K562 (cell line): Measurements from ENCODE around the gene PA2G4. TPM values are rescaled to one million over a fixed set of nuclear protein-coding genes. Genes with fewer than 3 reads are reported as not detected.

Experiments
- COPS2 ChIP-seq: fragments of 450-650 bp; conservative IDR thresholded peaks from 2 replicates; pipeline ENCODE4 v1.6.1; 2016; ENCODE audit warnings: mild to moderate bottlenecking, moderate library complexity
- MAFG ChIP-seq: fragments of 450-650 bp; conservative IDR thresholded peaks from 2 replicates; pipeline ENCODE4 v1.6.1; 2016; ENCODE audit warnings: missing genetic modification characterization, missing compliant biosample characterization
- NRF1 ChIP-seq, 2 experiments: fragments of 450-650 bp; IDR thresholded peaks in 1 of 2; conservative IDR thresholded peaks in 1 of 2; 2 replicates each; pipeline ENCODE4 v1.6.1; 2014; ENCODE audit warnings: mild to moderate bottlenecking in 2 of 2
- POLR2AphosphoS5 ChIP-seq: IDR thresholded peaks from 2 replicates; pipeline ENCODE4 v1.6.1; 2011; ENCODE audit warnings: mild to moderate bottlenecking, low read depth, low read length, moderate library complexity; ENCODE audit not compliant: control insufficient read depth, insufficient read depth
- SP1 ChIP-seq: sonication (generic); formaldehyde crosslinking; IDR thresholded peaks from 2 replicates; pipeline ENCODE4 v1.8.1; 2022; ENCODE audit warnings: mild to moderate bottlenecking, missing genetic modification reagents
- SPI1 ChIP-seq: IDR thresholded peaks from 2 replicates; pipeline ENCODE4 v1.6.1; 2011; ENCODE audit warnings: low read depth, low read length, control low read depth, borderline replicate concordance
- TEAD1 ChIP-seq, 2 experiments: fragments of 450-650 bp in 1 of 2; sonication (generic) in 1 of 2; formaldehyde crosslinking; IDR thresholded peaks; 2 replicates each; pipeline versions ENCODE4 v1.4.0 to v1.8.0; 2020 to 2022; ENCODE audit warnings: mild to moderate bottlenecking in 2 of 2, missing genetic modification reagents in 1 of 2
- TRIM28 ChIP-seq: fragments of 450-650 bp; IDR thresholded peaks from 2 replicates; pipeline ENCODE4 v1.6.1; 2017
- ZNF507 ChIP-seq: conservative IDR thresholded peaks from 2 replicates; pipeline ENCODE4 v1.6.1; 2017; ENCODE audit warnings: missing genetic modification characterization, missing compliant biosample characterization
- polyA plus RNA-seq, 8 experiments: library from polyadenylated mRNA; depleted of rRNA in 4 of 8; stranded (reverse) in 5 of 8; unstranded in 3 of 8; fragments of >200 nt; fragmentation: Nextera tagmentation in 2 of 8; fragmentation: Illumina TruSeq in 1 of 8; extraction: Ambion mirVana in 2 of 8; extraction: Trizol in 1 of 8; gene quantifications; 2 replicates each; pipeline versions ENCODE4 v1.2.1 to v1.2.3, GENCODE V29; 2011 to 2014; ENCODE audit warnings: inconsistent platforms in 1 of 8, missing spikeins in 1 of 8
- total RNA-seq, 7 experiments: library from RNA; depleted of rRNA in 6 of 7; stranded (reverse); fragments of >200 nt in 6 of 7; fragmentation: Illumina TruSeq in 2 of 7; extraction: Trizol in 2 of 7; gene quantifications; 2 replicates each; pipeline versions ENCODE4 v1.2.1 to v1.2.3, GENCODE V29; 2011 to 2021; ENCODE audit warnings: low replicate concordance in 1 of 7
- TF ChIP-seq, protein P1 (sequence below), 2 experiments: fragments of 450-650 bp; IDR thresholded peaks; 2 replicates each; pipeline ENCODE4 v1.6.1; 2016; ENCODE audit warnings: mild to moderate bottlenecking in 2 of 2, borderline replicate concordance in 1 of 2, low read depth in 1 of 2, moderate library complexity in 1 of 2
- TF ChIP-seq, protein P2 (sequence below): sonication (generic); formaldehyde crosslinking; IDR thresholded peaks from 2 replicates; pipeline ENCODE4 v1.8.0; 2022; ENCODE audit warnings: missing genetic modification reagents, mild to moderate bottlenecking, moderate library complexity, borderline replicate concordance
- TF ChIP-seq, protein P3 (sequence below), 2 experiments: fragments of 150-350 bp in 1 of 2; IDR thresholded peaks; 2 replicates each; pipeline ENCODE4 v1.6.1; 2012 to 2016; ENCODE audit warnings: low read depth in 2 of 2, low read length in 2 of 2, mild to moderate bottlenecking in 1 of 2, moderate library complexity in 1 of 2
- TF ChIP-seq, protein P4 (sequence below): fragments of 450-650 bp; IDR thresholded peaks from 2 replicates; pipeline ENCODE4 v1.6.1; 2016; ENCODE audit warnings: missing biosample characterization, missing genetic modification characterization

Gene PA2G4
- total and polyA plus RNA-seq, 9 of the 15 experiments (the other 6 are each of a cell fraction or from before 2014, with no cell fraction given) = 230 to 925 (median 638) TPM

DNA sequence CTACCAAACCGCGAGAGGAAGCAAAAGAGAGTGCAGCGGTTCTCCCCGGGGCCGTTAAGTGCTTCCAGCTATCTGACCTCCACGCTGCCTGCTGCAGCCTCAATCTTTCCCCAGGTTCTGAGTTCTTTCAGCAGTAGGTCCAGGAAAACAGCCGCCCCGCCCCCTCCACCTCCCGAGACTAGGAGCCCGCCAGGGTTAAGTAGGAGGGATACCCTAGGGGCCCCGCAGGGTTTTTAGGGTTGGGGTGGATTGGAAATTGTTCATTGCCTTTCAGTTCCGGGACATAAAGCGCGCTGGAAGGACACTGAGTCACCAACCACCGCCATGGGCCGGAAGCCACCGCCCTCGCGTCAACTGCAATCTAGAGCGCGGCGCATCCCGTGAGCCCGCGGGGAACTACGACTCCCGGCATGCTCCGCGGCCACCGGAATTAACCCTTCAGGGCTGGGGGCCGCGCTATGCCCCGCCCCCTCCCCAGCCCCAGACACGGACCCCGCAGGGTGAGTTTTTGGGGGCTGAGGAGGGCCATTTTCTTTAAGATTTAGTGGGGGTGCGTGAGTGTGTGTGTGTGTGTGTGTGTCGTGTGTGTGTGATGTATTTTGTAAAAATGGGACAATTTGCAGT lies 47.9 kb downstream of the PA2G4 start, which contains the start of gene MYL6B (continued):
- TF ChIP-seq MAFG (tag) = 0 out of 2 replicates have a peak, but pooled peaks have one; percentile 0
- TF ChIP-seq, protein P1, sequence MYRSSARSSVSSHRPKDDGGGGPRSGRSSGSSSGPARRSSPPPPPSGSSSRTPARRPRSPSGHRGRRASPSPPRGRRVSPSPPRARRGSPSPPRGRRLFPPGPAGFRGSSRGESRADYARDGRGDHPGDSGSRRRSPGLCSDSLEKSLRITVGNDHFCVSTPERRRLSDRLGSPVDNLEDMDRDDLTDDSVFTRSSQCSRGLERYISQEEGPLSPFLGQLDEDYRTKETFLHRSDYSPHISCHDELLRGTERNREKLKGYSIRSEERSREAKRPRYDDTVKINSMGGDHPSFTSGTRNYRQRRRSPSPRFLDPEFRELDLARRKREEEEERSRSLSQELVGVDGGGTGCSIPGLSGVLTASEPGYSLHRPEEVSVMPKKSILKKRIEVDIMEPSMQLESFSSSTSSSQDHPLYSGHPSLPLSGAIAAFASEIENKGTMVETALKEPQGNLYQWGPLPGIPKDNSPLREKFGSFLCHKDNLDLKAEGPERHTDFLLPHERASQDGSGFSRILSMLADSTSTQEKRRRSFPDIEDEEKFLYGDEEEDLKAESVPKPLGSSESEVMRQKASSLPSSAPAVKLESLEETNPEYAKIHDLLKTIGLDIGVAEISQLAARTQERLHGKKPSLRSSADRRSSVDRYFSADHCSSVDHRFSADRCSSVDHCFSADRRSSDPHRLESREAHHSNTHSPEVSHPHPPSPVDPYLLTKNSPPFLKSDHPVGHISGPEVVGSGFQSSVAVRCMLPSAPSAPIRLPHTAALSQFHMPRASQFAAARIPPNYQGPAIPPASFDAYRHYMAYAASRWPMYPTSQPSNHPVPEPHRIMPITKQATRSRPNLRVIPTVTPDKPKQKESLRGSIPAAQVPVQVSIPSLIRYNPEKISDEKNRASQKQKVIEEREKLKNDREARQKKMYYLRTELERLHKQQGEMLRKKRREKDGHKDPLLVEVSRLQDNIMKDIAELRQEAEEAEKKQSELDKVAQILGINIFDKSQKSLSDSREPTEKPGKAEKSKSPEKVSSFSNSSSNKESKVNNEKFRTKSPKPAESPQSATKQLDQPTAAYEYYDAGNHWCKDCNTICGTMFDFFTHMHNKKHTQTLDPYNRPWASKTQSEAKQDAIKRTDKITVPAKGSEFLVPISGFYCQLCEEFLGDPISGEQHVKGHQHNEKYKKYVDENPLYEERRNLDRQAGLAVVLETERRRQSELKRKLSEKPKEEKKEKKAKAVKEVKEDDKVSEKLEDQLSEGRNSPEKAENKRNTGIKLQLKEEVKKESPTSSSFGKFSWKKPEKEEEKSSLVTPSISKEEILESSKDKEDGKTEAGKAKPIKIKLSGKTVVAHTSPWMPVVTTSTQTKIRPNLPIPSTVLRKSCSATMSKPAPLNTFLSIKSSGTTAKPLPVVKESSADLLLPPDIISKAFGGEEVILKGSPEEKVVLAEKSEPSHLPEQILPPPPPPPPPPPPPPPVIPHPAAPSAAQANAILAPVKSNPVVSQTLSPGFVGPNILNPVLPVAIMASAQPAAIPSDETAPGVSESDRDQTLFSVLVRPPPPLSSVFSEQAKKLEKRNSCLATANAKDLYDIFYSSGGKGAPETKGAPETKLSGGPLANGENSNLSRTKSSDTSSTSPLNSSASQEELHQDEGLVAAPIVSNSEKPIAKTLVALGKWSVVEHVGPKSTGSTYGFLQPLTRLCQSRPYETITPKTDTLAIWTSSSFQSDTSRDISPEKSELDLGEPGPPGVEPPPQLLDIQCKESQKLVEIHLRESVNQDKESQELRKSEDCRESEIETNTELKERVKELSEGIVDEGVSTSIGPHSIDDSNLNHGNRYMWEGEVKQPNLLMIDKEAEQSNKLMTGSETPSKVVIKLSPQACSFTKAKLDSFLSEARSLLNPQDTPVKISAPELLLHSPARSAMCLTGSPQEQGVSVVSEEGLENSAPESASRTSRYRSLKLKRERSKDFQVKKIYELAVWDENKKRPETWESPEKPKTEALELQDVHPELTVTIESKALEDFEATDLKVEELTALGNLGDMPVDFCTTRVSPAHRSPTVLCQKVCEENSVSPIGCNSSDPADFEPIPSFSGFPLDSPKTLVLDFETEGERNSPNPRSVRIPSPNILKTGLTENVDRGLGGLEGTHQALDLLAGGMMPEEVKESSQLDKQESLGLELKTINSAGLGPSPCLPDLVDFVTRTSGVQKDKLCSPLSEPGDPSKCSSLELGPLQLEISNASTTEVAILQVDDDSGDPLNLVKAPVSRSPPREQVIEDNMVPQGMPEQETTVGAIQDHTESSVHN (IDR thresholded peaks at IDR 0.05; ENCODE audit: borderline replicate concordance in 1 of 2, low read depth in 1 of 2) = no peak; a peak in 1 of 4 replicates
- no peak for TF ChIP-seq SPI1
- no peak for TF ChIP-seq COPS2
- TF ChIP-seq, protein P2, sequence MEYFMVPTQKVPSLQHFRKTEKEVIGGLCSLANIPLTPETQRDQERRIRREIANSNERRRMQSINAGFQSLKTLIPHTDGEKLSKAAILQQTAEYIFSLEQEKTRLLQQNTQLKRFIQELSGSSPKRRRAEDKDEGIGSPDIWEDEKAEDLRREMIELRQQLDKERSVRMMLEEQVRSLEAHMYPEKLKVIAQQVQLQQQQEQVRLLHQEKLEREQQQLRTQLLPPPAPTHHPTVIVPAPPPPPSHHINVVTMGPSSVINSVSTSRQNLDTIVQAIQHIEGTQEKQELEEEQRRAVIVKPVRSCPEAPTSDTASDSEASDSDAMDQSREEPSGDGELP (CRISPR knock-in tag) = peak; percentile 70
- TF ChIP-seq ZNF507 = no peak
- peak; percentile 82 for TF ChIP-seq POLR2AphosphoS5
- TF ChIP-seq, protein P3, sequence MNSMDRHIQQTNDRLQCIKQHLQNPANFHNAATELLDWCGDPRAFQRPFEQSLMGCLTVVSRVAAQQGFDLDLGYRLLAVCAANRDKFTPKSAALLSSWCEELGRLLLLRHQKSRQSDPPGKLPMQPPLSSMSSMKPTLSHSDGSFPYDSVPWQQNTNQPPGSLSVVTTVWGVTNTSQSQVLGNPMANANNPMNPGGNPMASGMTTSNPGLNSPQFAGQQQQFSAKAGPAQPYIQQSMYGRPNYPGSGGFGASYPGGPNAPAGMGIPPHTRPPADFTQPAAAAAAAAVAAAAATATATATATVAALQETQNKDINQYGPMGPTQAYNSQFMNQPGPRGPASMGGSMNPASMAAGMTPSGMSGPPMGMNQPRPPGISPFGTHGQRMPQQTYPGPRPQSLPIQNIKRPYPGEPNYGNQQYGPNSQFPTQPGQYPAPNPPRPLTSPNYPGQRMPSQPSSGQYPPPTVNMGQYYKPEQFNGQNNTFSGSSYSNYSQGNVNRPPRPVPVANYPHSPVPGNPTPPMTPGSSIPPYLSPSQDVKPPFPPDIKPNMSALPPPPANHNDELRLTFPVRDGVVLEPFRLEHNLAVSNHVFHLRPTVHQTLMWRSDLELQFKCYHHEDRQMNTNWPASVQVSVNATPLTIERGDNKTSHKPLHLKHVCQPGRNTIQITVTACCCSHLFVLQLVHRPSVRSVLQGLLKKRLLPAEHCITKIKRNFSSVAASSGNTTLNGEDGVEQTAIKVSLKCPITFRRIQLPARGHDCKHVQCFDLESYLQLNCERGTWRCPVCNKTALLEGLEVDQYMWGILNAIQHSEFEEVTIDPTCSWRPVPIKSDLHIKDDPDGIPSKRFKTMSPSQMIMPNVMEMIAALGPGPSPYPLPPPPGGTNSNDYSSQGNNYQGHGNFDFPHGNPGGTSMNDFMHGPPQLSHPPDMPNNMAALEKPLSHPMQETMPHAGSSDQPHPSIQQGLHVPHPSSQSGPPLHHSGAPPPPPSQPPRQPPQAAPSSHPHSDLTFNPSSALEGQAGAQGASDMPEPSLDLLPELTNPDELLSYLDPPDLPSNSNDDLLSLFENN (IDR thresholded peaks at IDR 0.05; ENCODE audit: low read depth in 2 of 2, low read length in 2 of 2) = no peak
- peak in 1 of 2 experiments; percentile 9; a peak in 1 of 4 replicates for TF ChIP-seq TEAD1 (CRISPR knock-in tag; IDR thresholded peaks at IDR 0.05)
- TF ChIP-seq TRIM28 = no peak
- peak; percentile 49 to 56 for TF ChIP-seq NRF1 (conservative IDR thresholded peaks at IDR 0.05 in 1 of 2, IDR thresholded peaks at IDR 0.05 in 1 of 2)
- TF ChIP-seq, protein P4, sequence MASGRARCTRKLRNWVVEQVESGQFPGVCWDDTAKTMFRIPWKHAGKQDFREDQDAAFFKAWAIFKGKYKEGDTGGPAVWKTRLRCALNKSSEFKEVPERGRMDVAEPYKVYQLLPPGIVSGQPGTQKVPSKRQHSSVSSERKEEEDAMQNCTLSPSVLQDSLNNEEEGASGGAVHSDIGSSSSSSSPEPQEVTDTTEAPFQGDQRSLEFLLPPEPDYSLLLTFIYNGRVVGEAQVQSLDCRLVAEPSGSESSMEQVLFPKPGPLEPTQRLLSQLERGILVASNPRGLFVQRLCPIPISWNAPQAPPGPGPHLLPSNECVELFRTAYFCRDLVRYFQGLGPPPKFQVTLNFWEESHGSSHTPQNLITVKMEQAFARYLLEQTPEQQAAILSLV (tag) = no peak
- peak; percentile 78 for TF ChIP-seq SP1
